H1 (cell line): ENCODE data around the gene TMEM30A. TPM values are rescaled to one million over a fixed set of nuclear protein-coding genes. Genes with fewer than 3 reads are reported as not detected.

Experiments
- GABPA ChIP-seq: IDR thresholded peaks from 2 replicates; pipeline ENCODE4 v1.6.1; 2011; ENCODE audit warnings: mild to moderate bottlenecking, low read length, moderate library complexity, borderline replicate concordance; ENCODE audit not compliant: insufficient read depth
- polyA plus RNA-seq, 7 experiments: library from polyadenylated mRNA; depleted of rRNA in 3 of 7; stranded (reverse) in 5 of 7; unstranded in 2 of 7; fragments of >200 nt in 5 of 7; fragments of 200-250 nt in 2 of 7; gene quantifications; 1 replicate in 5 of 7; 2 replicates in 1 of 7; 4 replicates in 1 of 7; pipeline versions ENCODE4 v1.2.1 to v1.2.3, GENCODE V29; 2011 to 2013; ENCODE audit warnings: missing spikeins in 2 of 7, mixed read lengths in 2 of 7
- total RNA-seq: library from RNA; stranded (reverse); fragmentation: NEBNext Ultra II Directional; extraction: Animal tissue kit (Norgen Biotek cat#: 25700); gene quantifications from 2 replicates; pipeline ENCODE4 v1.2.1, GENCODE V29; 2021
- TF ChIP-seq, protein P1 (sequence below): fragments of 300-600 bp; sonication (generic); IDR thresholded peaks from 2 replicates; pipeline ENCODE4 v1.7.1; 2012; ENCODE audit warnings: low read length, moderate library complexity, mild to moderate bottlenecking, inconsistent platforms; ENCODE audit not compliant: insufficient replicate concordance

The TMEM30A gene
- total and polyA plus RNA-seq, 2 of the 8 experiments (the other 6 are each of a cell fraction or from before 2014, with no cell fraction given) = 10.5 to 71.0 TPM

DNA sequence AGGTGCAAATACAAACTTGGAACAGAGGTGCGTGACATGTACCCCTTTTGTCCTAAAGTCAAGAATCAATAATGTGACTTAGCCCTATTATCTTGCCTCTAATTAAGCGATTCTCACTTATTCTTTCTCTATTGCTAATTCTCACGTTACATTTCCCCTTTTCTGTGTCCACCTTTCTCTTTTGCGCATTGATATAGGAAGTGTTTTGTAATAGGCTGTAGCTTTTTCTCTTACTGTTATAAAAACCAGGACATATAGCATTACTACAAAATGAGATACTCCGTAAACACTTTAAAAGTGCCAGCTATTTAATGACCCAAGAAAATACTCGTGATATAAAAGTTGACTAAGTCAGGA, 669 bp upstream of the TMEM30A start (continued):
- TF ChIP-seq, protein P1, sequence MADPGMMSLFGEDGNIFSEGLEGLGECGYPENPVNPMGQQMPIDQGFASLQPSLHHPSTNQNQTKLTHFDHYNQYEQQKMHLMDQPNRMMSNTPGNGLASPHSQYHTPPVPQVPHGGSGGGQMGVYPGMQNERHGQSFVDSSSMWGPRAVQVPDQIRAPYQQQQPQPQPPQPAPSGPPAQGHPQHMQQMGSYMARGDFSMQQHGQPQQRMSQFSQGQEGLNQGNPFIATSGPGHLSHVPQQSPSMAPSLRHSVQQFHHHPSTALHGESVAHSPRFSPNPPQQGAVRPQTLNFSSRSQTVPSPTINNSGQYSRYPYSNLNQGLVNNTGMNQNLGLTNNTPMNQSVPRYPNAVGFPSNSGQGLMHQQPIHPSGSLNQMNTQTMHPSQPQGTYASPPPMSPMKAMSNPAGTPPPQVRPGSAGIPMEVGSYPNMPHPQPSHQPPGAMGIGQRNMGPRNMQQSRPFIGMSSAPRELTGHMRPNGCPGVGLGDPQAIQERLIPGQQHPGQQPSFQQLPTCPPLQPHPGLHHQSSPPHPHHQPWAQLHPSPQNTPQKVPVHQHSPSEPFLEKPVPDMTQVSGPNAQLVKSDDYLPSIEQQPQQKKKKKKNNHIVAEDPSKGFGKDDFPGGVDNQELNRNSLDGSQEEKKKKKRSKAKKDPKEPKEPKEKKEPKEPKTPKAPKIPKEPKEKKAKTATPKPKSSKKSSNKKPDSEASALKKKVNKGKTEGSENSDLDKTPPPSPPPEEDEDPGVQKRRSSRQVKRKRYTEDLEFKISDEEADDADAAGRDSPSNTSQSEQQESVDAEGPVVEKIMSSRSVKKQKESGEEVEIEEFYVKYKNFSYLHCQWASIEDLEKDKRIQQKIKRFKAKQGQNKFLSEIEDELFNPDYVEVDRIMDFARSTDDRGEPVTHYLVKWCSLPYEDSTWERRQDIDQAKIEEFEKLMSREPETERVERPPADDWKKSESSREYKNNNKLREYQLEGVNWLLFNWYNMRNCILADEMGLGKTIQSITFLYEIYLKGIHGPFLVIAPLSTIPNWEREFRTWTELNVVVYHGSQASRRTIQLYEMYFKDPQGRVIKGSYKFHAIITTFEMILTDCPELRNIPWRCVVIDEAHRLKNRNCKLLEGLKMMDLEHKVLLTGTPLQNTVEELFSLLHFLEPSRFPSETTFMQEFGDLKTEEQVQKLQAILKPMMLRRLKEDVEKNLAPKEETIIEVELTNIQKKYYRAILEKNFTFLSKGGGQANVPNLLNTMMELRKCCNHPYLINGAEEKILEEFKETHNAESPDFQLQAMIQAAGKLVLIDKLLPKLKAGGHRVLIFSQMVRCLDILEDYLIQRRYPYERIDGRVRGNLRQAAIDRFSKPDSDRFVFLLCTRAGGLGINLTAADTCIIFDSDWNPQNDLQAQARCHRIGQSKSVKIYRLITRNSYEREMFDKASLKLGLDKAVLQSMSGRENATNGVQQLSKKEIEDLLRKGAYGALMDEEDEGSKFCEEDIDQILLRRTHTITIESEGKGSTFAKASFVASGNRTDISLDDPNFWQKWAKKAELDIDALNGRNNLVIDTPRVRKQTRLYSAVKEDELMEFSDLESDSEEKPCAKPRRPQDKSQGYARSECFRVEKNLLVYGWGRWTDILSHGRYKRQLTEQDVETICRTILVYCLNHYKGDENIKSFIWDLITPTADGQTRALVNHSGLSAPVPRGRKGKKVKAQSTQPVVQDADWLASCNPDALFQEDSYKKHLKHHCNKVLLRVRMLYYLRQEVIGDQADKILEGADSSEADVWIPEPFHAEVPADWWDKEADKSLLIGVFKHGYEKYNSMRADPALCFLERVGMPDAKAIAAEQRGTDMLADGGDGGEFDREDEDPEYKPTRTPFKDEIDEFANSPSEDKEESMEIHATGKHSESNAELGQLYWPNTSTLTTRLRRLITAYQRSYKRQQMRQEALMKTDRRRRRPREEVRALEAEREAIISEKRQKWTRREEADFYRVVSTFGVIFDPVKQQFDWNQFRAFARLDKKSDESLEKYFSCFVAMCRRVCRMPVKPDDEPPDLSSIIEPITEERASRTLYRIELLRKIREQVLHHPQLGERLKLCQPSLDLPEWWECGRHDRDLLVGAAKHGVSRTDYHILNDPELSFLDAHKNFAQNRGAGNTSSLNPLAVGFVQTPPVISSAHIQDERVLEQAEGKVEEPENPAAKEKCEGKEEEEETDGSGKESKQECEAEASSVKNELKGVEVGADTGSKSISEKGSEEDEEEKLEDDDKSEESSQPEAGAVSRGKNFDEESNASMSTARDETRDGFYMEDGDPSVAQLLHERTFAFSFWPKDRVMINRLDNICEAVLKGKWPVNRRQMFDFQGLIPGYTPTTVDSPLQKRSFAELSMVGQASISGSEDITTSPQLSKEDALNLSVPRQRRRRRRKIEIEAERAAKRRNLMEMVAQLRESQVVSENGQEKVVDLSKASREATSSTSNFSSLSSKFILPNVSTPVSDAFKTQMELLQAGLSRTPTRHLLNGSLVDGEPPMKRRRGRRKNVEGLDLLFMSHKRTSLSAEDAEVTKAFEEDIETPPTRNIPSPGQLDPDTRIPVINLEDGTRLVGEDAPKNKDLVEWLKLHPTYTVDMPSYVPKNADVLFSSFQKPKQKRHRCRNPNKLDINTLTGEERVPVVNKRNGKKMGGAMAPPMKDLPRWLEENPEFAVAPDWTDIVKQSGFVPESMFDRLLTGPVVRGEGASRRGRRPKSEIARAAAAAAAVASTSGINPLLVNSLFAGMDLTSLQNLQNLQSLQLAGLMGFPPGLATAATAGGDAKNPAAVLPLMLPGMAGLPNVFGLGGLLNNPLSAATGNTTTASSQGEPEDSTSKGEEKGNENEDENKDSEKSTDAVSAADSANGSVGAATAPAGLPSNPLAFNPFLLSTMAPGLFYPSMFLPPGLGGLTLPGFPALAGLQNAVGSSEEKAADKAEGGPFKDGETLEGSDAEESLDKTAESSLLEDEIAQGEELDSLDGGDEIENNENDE = peak; percentile 33
- no peak for TF ChIP-seq GABPA
